ENCODE data around the gene EXOSC6. TPM values are rescaled to one million over a fixed set of nuclear protein-coding genes. Genes with fewer than 3 reads are reported as not detected.

Gene EXOSC6
- total RNA-seq: 10 to 100 TPM; 16.1 to 39.3 TPM

- Histone ChIP-seq H3K4me3 (peak within 1 kb of the TSS; percentile 94), H3K36me3 (peaks cover 38% of the 10 kb centered on the region), H3K27me3 (replicated peaks; ENCODE audit: insufficient read depth) (no peaks in the 10 kb centered on the region), H3K4me1 (ENCODE audit: control insufficient read depth in 1 of 2, low read depth in 2 of 2) (peaks cover 14 to 22% of the 10 kb centered on the region in 2 donors), H3K27ac (peak within 1 kb of the TSS; percentile 64 to 85), H3K9me3 (no peaks in the 10 kb centered on the region)
- TF ChIP-seq, protein P1, sequence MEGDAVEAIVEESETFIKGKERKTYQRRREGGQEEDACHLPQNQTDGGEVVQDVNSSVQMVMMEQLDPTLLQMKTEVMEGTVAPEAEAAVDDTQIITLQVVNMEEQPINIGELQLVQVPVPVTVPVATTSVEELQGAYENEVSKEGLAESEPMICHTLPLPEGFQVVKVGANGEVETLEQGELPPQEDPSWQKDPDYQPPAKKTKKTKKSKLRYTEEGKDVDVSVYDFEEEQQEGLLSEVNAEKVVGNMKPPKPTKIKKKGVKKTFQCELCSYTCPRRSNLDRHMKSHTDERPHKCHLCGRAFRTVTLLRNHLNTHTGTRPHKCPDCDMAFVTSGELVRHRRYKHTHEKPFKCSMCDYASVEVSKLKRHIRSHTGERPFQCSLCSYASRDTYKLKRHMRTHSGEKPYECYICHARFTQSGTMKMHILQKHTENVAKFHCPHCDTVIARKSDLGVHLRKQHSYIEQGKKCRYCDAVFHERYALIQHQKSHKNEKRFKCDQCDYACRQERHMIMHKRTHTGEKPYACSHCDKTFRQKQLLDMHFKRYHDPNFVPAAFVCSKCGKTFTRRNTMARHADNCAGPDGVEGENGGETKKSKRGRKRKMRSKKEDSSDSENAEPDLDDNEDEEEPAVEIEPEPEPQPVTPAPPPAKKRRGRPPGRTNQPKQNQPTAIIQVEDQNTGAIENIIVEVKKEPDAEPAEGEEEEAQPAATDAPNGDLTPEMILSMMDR (IDR thresholded peaks at IDR 0.05): peak; percentile 87
- ATAC-seq (ENCODE audit: insufficient number of reproducible peaks, low FRiP score, low read depth) (peak; percentile 87), DNase-seq (ENCODE audit: low spot score) (peak; percentile 79)
Measured at GRCh38 chr16:70251629-70252354, at the start of gene EXOSC6. TSS of gene EXOSC6 (minus strand) at chr16:70251940. CDS start at chr16:70251900, 40 bp downstream.

GRCh38 chr16:70301121-70301520 lies 49.4 kb upstream of the EXOSC6 start:
- no peak overlapping the region for H3K27ac ChIP-seq
- DNase-seq (ENCODE audit: low spot score) (no peak), ATAC-seq (ENCODE audit: insufficient number of reproducible peaks, low FRiP score, low read depth) (no peak)
- H3K4me3 ChIP-seq: no peak overlapping the region
- TF ChIP-seq, protein P1 (IDR thresholded peaks at IDR 0.05): no peak
- peaks cover 4% of the 10 kb centered on the region for H3K9me3 ChIP-seq
- peaks cover 11 to 17% of the 10 kb centered on the region in 2 donors for H3K4me1 ChIP-seq (ENCODE audit: control insufficient read depth in 1 of 2, low read depth in 2 of 2)
- no peaks in the 10 kb centered on the region for H3K36me3 ChIP-seq
- H3K27me3 ChIP-seq (replicated peaks; ENCODE audit: insufficient read depth): no peaks in the 10 kb centered on the region

DNA sequence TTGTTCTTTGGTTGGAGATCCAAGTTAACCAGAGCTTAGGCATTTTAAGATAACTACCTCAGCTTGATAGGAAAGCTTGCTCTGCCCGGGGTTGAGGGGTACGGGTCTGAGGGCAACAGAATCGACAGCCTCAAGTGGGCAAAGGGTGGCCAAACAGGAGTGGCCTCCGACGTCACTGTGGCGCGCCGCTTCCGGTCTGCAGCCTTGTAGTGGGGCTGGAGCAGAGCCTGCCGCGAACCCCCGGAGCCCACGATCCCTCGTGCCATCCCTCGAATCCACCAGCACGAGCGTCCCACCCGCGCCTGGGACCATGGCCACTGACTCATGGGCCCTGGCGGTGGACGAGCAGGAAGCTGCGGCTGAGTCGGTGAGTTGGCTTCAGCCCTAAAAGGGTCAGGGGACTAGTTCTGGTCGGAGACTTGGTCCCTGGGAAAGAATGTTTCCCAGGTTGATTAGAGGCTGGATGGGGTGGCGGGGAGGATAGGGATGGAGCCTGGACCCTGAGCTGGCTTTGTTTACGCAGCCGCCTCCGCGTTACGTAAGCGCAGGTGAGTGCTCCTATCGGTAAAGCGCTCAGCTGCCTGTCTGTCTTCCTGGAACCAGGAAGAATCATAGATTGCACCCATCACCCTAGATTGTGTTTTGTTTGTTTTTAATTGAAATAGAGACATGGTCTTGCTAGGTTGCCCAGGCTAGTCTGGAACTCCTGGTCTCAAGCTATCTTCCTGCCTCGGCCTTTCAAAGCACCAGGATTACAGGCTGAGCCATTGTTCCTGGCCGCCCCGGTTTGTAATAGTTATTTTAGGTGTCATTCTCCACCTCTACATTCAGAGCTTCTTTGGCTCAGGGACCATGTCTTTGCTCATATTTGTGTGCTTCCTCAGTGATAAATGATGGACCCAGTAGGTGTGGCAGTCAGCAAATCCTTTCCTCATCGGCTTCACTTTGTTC lies 47.5 kb upstream of the EXOSC6 start, which contains the start of gene DDX19B:
TSS of gene DDX19B (plus strand) at position 199 of the 951 bp plus-strand sequence. CDS start at position 311, 112 bp downstream.
- H3K9me3 ChIP-seq: peaks cover 4% of the 10 kb centered on the region
- peak; percentile 49 for DNase-seq (ENCODE audit: low spot score)
- ATAC-seq (ENCODE audit: insufficient number of reproducible peaks, low FRiP score, low read depth): peak; percentile 43
- H3K27me3 ChIP-seq (replicated peaks; ENCODE audit: insufficient read depth): no peaks in the 10 kb centered on the region
- no peaks in the 10 kb centered on the region for H3K36me3 ChIP-seq
- H3K27ac ChIP-seq: peak within 1 kb of the TSS; percentile 93
- H3K4me3 ChIP-seq: peak within 1 kb of the TSS; percentile 88
- TF ChIP-seq, protein P1 (IDR thresholded peaks at IDR 0.05): no peak
- H3K4me1 ChIP-seq (ENCODE audit: control insufficient read depth in 1 of 2, low read depth in 2 of 2): peaks cover 11 to 13% of the 10 kb centered on the region in 2 donors

DNA sequence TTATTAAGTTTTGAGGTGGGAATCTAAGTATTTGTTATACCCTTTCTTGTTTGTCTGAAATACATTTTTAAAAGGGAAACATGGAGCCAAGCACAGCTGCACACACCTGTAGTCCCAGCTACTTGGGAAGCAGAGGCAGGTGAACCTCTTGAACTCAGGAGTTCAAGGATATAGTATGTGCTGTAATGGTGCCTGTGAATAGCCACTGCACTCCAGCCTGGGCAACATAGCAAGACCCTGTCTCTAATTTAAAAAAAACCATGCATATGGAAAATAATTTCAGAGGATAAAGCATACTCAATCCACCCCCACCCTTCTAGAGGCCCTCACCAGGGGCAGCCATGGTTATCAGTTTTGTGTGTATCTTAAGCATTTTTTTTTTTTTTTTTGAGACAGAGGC lies 43.9 kb upstream of the EXOSC6 start:
- ATAC-seq (ENCODE audit: insufficient number of reproducible peaks, low FRiP score, low read depth) (no peak), DNase-seq (ENCODE audit: low spot score) (no peak)
- H3K36me3 ChIP-seq: no peaks in the 10 kb centered on the region
- peaks cover 11 to 12% of the 10 kb centered on the region in 2 donors for H3K4me1 ChIP-seq (ENCODE audit: control insufficient read depth in 1 of 2, low read depth in 2 of 2)
- TF ChIP-seq, protein P1 (IDR thresholded peaks at IDR 0.05): no peak
- no peaks in the 10 kb centered on the region for H3K27me3 ChIP-seq (replicated peaks; ENCODE audit: insufficient read depth)
- H3K4me3 ChIP-seq: no peak overlapping the region
- no peaks in the 10 kb centered on the region for H3K9me3 ChIP-seq
- H3K27ac ChIP-seq: no peak overlapping the region

All from thoracic aorta (tissue), 2 donors.